ENCODE measurements around the gene KRABD2.

The KRABD2 gene

GRCh38 chr17:8392274-8392673 lies 15.8 kb upstream of the KRABD2 start:
- no peak for DNase-seq (ENCODE audit: extremely low read depth, insufficient read length)
- no peak for TF ChIP-seq CTCF (IDR thresholded peaks at IDR 0.05; ENCODE audit: insufficient read depth, low read length, poor library complexity, severe bottlenecking)
- Histone ChIP-seq H3K36me3 (ENCODE audit: control insufficient read depth, insufficient read depth, low read length) (no peaks in the 10 kb centered on the region), H3K4me3 (replicated peaks; ENCODE audit: low read depth, low read length) (no peak overlapping the region), H3K27me3 (replicated peaks; ENCODE audit: control insufficient read depth, insufficient read depth, low read length) (no peaks in the 10 kb centered on the region)

GRCh38 chr17:8391711-8392110 lies 15.2 kb upstream of the KRABD2 start:
- no peak for TF ChIP-seq CTCF (IDR thresholded peaks at IDR 0.05; ENCODE audit: insufficient read depth, low read length, poor library complexity, severe bottlenecking)
- Histone ChIP-seq H3K4me3 (replicated peaks; ENCODE audit: low read depth, low read length) (no peak overlapping the region), H3K36me3 (ENCODE audit: control insufficient read depth, insufficient read depth, low read length) (no peaks in the 10 kb centered on the region), H3K27me3 (replicated peaks; ENCODE audit: control insufficient read depth, insufficient read depth, low read length) (no peaks in the 10 kb centered on the region)
- DNase-seq (ENCODE audit: extremely low read depth, insufficient read length) = no peak

- Histone ChIP-seq H3K27me3 (replicated peaks; ENCODE audit: control insufficient read depth, insufficient read depth, low read length) (no peaks in the 10 kb centered on the region), H3K36me3 (ENCODE audit: control insufficient read depth, insufficient read depth, low read length) (no peaks in the 10 kb centered on the region), H3K4me3 (replicated peaks; ENCODE audit: low read depth, low read length) (no peak overlapping the region)
- no peak for TF ChIP-seq CTCF (IDR thresholded peaks at IDR 0.05; ENCODE audit: insufficient read depth, low read length, poor library complexity, severe bottlenecking)
- DNase-seq (ENCODE audit: extremely low read depth, insufficient read length) = no peak
Measured at GRCh38 chr17:8387914-8388651, 11.6 kb upstream of the KRABD2 start.

GRCh38 chr17:8386841-8387240 lies 10.3 kb upstream of the KRABD2 start:
- Histone ChIP-seq H3K36me3 (ENCODE audit: control insufficient read depth, insufficient read depth, low read length) (0 out of 2 replicates have a peak, but pooled peaks cover under 1% of the 10 kb centered on the region), H3K4me3 (replicated peaks; ENCODE audit: low read depth, low read length) (no peak overlapping the region), H3K27me3 (replicated peaks; ENCODE audit: control insufficient read depth, insufficient read depth, low read length) (no peaks in the 10 kb centered on the region)
- no peak for DNase-seq (ENCODE audit: extremely low read depth, insufficient read length)
- TF ChIP-seq CTCF (IDR thresholded peaks at IDR 0.05; ENCODE audit: insufficient read depth, low read length, poor library complexity, severe bottlenecking) = no peak

- peaks cover 15% of the 10 kb centered on the region for H3K36me3 ChIP-seq (ENCODE audit: control insufficient read depth, insufficient read depth, low read length)
- no peak for DNase-seq (ENCODE audit: extremely low read depth, insufficient read length)
- TF ChIP-seq CTCF (IDR thresholded peaks at IDR 0.05; ENCODE audit: insufficient read depth, low read length, poor library complexity, severe bottlenecking) = no peak
- H3K27me3 ChIP-seq (replicated peaks; ENCODE audit: control insufficient read depth, insufficient read depth, low read length) = no peaks in the 10 kb centered on the region
- H3K4me3 ChIP-seq (replicated peaks; ENCODE audit: low read depth, low read length) = no peak overlapping the region
Measured at GRCh38 chr17:8384801-8385378, 8.4 kb upstream of the KRABD2 start.
